Fibroblast of lung (primary cell): ENCODE data around the gene BEST4. TPM values are rescaled to one million over a fixed set of nuclear protein-coding genes. Genes with fewer than 3 reads are reported as not detected.
A peak's percentile ranks its signal among the peaks of the same experiment; 100 is the strongest.

Experiments
- DNase-seq, 2 donors: peaks; one replicate each; pipeline versions ENCODE4 v3.0.0 to v3.0.0-alpha.2; 2010; ENCODE audit warnings: low read depth in 2 of 2
- H2AFZ ChIP-seq: 2 replicates; pipeline ENCODE4 v1.5.1; 2012; ENCODE audit warnings: low read length, control low read depth, inconsistent platforms
- H3K27ac ChIP-seq: 2 replicates; pipeline ENCODE4 v1.5.1; 2011; ENCODE audit warnings: low read length, control low read depth; ENCODE audit not compliant: insufficient read depth
- H3K27me3 ChIP-seq: 2 replicates; pipeline ENCODE4 v1.5.1; 2011; ENCODE audit warnings: mild to moderate bottlenecking, low read length; ENCODE audit not compliant: control insufficient read depth, insufficient read depth
- H3K36me3 ChIP-seq: 2 replicates; pipeline ENCODE4 v1.5.1; 2011; ENCODE audit warnings: low read length; ENCODE audit not compliant: control insufficient read depth, insufficient read depth
- H3K4me1 ChIP-seq: 2 replicates; pipeline ENCODE4 v1.5.1; 2011; ENCODE audit warnings: low read length; ENCODE audit not compliant: control insufficient read depth, insufficient read depth; ENCODE audit errors: extremely low read depth
- H3K4me2 ChIP-seq: 2 replicates; pipeline ENCODE4 v1.5.1; 2011; ENCODE audit warnings: low read length, control low read depth; ENCODE audit not compliant: insufficient read depth; ENCODE audit errors: extremely low read depth
- H3K4me3 ChIP-seq, 4 experiments: fragments of 200-600 bp in 1 of 4; sonication (generic) in 1 of 4; replicated peaks in 1 of 4; 2 replicates each; pipeline ENCODE4 v1.5.1; 2011 to 2016; ENCODE audit warnings: low read length in 4 of 4, low read depth in 3 of 4, mild to moderate bottlenecking in 3 of 4, control low read depth in 2 of 4, inconsistent platforms in 1 of 4, mixed read lengths in 1 of 4; ENCODE audit not compliant: insufficient read depth in 1 of 4; ENCODE audit errors: control extremely low read depth in 1 of 4
- H3K79me2 ChIP-seq: 2 replicates; pipeline ENCODE4 v1.5.1; 2012; ENCODE audit warnings: mild to moderate bottlenecking, low read length, inconsistent platforms; ENCODE audit not compliant: control insufficient read depth, insufficient read depth
- H3K9ac ChIP-seq: 2 replicates; pipeline ENCODE4 v1.5.1; 2011; ENCODE audit warnings: mild to moderate bottlenecking, low read length, control low read depth; ENCODE audit not compliant: insufficient read depth
- H3K9me3 ChIP-seq: 2 replicates; pipeline ENCODE4 v1.5.1; 2012; ENCODE audit warnings: low read depth, low read length; ENCODE audit not compliant: control insufficient read depth, insufficient read depth
- H4K20me1 ChIP-seq: 2 replicates; pipeline ENCODE4 v1.5.1; 2011; ENCODE audit warnings: low read length; ENCODE audit not compliant: control insufficient read depth, insufficient read depth; ENCODE audit errors: extremely low read depth
- EZH2 ChIP-seq: IDR thresholded peaks from 2 replicates; pipeline ENCODE4 v1.5.1; 2012; ENCODE audit warnings: low read length, control low read depth, mild to moderate bottlenecking; ENCODE audit errors: missing control alignments
- polyA plus RNA-seq, 2 donors: library from polyadenylated mRNA; depleted of rRNA in 1 of 2; stranded (reverse) in 1 of 2; unstranded in 1 of 2; fragments of >200 nt; gene quantifications; 2 replicates each; pipeline ENCODE4 v1.2.1, GENCODE V29; 2011 to 2012; ENCODE audit warnings: missing spikeins in 1 of 2
- total RNA-seq: library from RNA; depleted of rRNA; stranded (reverse); fragments of >200 nt; gene quantifications from 2 replicates; pipeline ENCODE4 v1.2.1, GENCODE V29; 2014
- TF ChIP-seq, protein P1 (sequence below), 2 donors: IDR thresholded peaks in 1 of 2; conservative IDR thresholded peaks in 1 of 2; 1 replicate in 1 of 2; 2 replicates in 1 of 2; pipeline ENCODE4 v1.5.1; 2011 to 2012; ENCODE audit warnings: low read length in 2 of 2, control low read depth in 1 of 2, inconsistent platforms in 1 of 2, low read depth in 1 of 2, mild to moderate bottlenecking in 1 of 2

The BEST4 gene
- total and polyA plus RNA-seq, 2 donors (not counting 1 experiment from before 2014, with no cell fraction given): 0.10 to 0.17 TPM

GRCh38 chr1:44747878-44748277 is 40.1 kb downstream of the BEST4 start:
- H4K20me1 ChIP-seq: no peaks in the 10 kb centered on the region
- H3K4me3 ChIP-seq: no peak overlapping the region
- no peaks in the 10 kb centered on the region for H3K9me3 ChIP-seq
- H3K27ac ChIP-seq: no peak overlapping the region
- no peak overlapping the region for H3K4me2 ChIP-seq
- no peaks in the 10 kb centered on the region for H3K27me3 ChIP-seq
- peaks cover 24% of the 10 kb centered on the region for H3K79me2 ChIP-seq
- no peak for TF ChIP-seq EZH2
- TF ChIP-seq, protein P1, sequence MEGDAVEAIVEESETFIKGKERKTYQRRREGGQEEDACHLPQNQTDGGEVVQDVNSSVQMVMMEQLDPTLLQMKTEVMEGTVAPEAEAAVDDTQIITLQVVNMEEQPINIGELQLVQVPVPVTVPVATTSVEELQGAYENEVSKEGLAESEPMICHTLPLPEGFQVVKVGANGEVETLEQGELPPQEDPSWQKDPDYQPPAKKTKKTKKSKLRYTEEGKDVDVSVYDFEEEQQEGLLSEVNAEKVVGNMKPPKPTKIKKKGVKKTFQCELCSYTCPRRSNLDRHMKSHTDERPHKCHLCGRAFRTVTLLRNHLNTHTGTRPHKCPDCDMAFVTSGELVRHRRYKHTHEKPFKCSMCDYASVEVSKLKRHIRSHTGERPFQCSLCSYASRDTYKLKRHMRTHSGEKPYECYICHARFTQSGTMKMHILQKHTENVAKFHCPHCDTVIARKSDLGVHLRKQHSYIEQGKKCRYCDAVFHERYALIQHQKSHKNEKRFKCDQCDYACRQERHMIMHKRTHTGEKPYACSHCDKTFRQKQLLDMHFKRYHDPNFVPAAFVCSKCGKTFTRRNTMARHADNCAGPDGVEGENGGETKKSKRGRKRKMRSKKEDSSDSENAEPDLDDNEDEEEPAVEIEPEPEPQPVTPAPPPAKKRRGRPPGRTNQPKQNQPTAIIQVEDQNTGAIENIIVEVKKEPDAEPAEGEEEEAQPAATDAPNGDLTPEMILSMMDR (conservative IDR thresholded peaks at IDR 0.05 in 1 of 2, IDR thresholded peaks at IDR 0.05 in 1 of 2; ENCODE audit: low read depth in 1 of 2, low read length in 2 of 2): peak in 1 of 2 donors; percentile 5
- no peak overlapping the region for H2AFZ ChIP-seq
- no peak overlapping the region for H3K9ac ChIP-seq
- H3K4me1 ChIP-seq: peaks cover 4% of the 10 kb centered on the region
- peaks cover 16% of the 10 kb centered on the region for H3K36me3 ChIP-seq
- DNase-seq: no peak

DNA sequence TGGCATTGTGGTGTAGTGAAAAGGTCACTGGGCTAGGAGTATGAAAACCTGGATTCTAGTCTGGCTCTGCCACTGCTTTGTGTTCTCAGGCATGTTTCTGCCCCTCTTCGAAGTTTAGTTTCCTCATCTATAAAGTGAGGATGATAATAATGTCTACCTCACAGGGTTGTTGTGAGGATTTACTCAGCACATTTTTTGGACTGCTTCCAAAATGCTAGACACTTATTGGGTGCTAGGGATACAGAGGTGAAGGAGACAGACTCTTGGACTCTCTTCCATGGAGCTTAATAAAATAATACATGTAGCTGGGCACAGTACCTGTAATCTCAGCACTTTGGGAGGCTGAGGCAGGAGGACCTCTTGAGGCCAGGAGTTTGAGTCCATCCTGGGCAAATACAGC is 44.8 kb downstream of the BEST4 start:
- Histone ChIP-seq H2AFZ (peak overlapping the region; percentile 58), H3K27me3 (no peaks in the 10 kb centered on the region), H3K27ac (no peak overlapping the region), H3K9ac (no peak overlapping the region), H3K4me3 (no peak overlapping the region), H4K20me1 (no peaks in the 10 kb centered on the region), H3K9me3 (no peaks in the 10 kb centered on the region), H3K36me3 (peaks cover 8% of the 10 kb centered on the region), H3K4me2 (no peak overlapping the region), H3K79me2 (peaks cover 48% of the 10 kb centered on the region), H3K4me1 (peaks cover 12% of the 10 kb centered on the region)
- TF ChIP-seq, protein P1 (conservative IDR thresholded peaks at IDR 0.05 in 1 of 2, IDR thresholded peaks at IDR 0.05 in 1 of 2; ENCODE audit: low read depth in 1 of 2, low read length in 2 of 2): no peak
- TF ChIP-seq EZH2: no peak
- DNase-seq: no peak

- Histone ChIP-seq H2AFZ (peak overlapping the region; percentile 80), H3K4me1 (peaks cover 12% of the 10 kb centered on the region), H3K36me3 (no peaks in the 10 kb centered on the region), H3K4me2 (peak overlapping the region; percentile 84), H4K20me1 (no peaks in the 10 kb centered on the region), H3K9ac (peak overlapping the region; percentile 43), H3K79me2 (peaks cover 41% of the 10 kb centered on the region), H3K27me3 (no peaks in the 10 kb centered on the region), H3K27ac (peak overlapping the region; percentile 81), H3K4me3 (peak overlapping the region; percentile 72 to 88 (median 86)), H3K9me3 (no peaks in the 10 kb centered on the region)
- no peak for DNase-seq
- no peak for TF ChIP-seq EZH2
- TF ChIP-seq, protein P1 (conservative IDR thresholded peaks at IDR 0.05 in 1 of 2, IDR thresholded peaks at IDR 0.05 in 1 of 2; ENCODE audit: low read depth in 1 of 2, low read length in 2 of 2): no peak
These were observed 47.8 kb downstream of the BEST4 start for GRCh38 chr1:44740179-44740617.
